Measurements from ENCODE around the gene FRMD8.

The FRMD8 gene, protein sequence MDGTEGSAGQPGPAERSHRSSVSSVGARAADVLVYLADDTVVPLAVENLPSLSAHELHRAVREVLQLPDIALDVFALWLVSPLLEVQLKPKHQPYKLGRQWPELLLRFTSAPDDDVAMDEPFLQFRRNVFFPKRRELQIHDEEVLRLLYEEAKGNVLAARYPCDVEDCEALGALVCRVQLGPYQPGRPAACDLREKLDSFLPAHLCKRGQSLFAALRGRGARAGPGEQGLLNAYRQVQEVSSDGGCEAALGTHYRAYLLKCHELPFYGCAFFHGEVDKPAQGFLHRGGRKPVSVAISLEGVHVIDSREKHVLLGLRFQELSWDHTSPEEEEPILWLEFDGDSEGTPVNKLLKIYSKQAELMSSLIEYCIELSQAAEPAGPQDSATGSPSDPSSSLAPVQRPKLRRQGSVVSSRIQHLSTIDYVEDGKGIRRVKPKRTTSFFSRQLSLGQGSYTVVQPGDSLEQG

DNA sequence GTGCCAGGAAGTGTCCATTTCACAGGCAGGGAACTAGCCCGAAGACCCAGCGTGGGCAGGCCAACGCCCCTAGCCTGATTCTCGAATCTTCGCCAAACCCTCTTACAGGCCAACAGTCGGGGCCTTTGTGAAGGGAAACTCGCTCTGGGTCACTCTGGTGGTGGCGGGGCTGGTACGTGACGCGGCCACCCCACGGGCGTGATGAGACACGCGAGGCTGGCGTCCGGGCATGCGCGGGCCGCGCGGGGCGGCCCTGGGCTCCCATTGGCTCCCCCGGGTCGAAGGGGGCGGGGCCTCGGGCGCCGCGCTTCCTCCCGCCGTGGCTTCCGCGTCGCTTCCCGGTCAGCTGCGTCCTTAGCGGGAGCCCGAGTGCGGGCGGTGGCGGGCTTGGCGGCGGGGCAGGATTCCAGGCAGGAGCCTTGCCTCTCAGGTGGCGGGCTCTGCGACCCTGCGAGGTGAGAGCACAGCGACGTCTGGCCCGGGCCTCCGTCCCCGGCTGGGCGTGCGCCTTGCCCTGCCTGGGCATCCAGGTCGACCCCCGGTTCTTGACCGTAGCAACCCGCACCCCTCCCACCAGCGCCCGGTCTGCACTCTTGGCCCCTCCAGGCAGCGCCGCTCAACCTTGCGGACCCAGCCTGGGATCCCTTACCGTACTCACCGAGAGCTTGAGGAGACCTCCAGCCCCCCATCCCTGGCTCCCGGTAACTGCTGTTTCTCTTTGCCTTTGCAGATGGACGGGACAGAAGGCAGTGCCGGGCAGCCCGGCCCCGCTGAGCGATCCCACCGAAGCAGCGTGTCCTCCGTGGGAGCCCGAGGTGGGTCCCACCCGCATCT lies at the start of gene FRMD8:
FRMD8 (plus strand) TSS at position 331 of the 834 bp plus-strand sequence; CDS start at position 731, 400 bp downstream.
- peak; percentile 98 for DNase-seq (ENCODE audit: low spot score)

DNA sequence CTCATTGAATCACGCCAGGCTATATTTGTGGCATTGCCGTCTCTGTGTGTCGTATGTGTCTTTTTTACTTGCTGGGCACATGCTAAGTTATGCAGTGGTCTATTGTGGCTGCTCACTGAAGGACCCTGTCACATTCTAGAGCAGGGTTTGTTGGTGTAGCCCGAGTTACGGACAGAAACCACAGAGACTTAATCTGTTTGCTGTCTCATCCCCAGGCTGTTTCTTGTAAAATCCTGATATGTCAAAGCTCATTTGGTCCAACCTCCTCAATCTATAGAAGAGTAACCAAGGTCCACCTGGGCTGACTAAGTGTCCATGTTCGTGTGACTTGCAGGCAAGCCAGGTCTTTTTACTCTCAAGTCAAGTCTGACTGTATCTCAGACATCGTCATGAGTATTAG lies 47.8 kb upstream of the FRMD8 start:
- DNase-seq (ENCODE audit: low spot score), result no peak

DNA sequence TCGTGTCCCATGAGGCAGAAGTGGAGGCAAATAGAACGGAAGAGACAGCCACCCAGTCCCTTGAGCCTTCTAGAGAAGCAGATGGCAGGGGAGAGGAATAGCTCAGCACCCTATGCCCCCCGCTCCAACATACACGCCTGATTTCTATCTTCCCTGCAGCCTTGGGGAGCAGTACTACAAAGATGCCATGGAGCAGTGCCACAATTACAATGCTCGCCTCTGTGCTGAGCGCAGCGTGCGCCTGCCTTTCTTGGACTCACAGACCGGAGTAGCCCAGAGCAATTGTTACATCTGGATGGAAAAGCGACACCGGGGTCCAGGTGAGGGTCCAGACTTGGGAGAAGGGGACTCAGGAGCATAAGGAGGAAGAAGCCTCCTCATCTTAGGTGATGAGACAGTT lies 46.2 kb upstream of the FRMD8 start:
- DNase-seq (ENCODE audit: low spot score), result no peak

DNA sequence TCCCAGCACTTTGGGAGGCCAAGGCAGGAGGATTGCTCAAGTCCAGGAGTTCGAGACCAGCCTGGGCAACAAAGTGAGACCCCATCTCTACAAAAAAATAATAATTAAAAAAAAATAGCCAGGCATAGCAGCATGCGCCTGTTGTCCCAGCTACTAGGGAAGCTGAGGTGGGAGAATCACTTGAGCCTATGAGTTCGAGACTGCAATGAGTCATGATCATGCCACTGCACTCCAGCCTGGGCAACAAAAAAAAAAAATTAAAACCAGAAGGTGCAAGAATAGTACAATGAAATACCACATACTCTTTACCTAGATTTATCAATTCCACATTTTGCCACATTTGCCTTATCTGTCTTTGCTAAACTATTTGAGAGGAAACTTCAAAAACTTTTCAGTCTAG lies 44.6 kb upstream of the FRMD8 start:
- no peak for DNase-seq (ENCODE audit: low spot score)

DNA sequence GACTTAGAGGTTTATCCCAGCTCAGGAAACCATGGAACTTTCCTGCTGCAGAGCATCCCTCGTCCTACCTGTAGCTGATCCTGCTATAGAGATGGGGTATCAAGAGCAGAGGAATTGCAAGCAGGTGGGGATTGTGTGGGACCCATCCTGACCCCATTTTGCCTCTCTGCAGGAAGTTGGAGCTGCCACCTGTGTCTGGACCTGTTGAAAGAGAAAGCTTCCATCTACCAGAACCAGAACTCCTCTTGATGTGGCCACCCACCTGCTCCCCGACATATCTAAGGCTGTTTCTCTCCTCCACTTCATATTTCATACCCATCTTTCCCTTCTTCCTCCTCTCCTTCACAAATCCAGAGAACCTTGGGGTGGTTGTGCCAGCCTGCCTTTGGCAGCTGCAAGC lies 34.9 kb upstream of the FRMD8 start:
- no peak for DNase-seq (ENCODE audit: low spot score)

DNA sequence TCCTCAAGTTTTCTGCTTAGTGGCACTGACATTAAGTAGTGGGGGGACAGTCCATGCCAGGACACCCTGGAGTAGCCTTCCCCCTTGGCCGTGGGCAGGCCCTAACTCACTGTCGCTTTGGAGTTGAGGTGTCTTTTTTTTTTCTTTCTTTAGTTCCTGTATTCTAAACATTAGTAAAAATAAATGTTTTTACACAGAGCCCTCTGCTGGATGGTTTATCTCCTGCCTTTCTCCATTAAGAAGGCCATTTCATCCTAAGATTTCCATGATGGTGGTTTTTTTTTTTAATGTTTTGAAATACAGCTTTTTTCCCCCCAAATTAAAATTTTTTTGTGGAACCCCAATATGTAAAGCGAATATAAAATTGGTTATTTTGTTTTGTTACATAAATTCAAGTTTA lies 33.7 kb upstream of the FRMD8 start:
- no peak for DNase-seq (ENCODE audit: low spot score)

DNA sequence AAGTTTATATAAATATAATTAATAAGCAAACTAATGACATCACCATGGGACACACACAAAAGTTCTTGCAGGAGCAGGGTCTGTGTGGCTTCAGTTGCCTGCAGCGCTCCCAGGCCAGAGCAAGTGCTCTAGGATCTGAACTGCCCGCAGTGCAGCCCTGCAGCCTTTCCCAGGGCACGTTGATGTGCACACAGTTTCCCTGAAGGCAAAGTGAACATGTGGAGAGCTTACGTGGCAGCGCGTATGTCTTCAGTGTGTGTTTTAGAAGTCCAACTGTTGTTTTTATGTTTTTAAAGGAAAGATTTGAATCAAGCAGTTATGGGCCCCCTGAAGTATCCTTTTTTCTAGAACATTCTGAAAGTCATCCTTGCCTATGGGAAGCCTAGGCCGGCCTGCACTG lies 33.1 kb upstream of the FRMD8 start:
- DNase-seq (ENCODE audit: low spot score), result no peak

DNA sequence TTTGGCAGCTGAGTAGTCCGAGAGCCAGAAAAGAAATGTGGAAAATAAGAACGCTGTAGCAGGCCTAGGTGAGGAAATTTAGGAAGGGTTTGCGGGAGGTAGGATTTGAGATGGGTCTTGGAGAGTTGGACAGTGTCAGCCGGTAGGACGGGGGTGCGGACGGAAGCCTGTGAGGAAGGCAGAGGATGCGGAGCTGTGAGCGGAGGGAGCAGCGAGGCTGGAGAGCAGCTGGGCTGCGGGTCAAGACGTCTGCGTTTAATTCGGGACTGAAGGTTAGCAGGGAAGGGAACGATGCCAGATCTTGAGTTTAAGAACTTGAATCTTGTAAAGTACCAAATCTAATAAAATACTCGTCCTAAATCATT lies 32.6 kb upstream of the FRMD8 start:
- no peak for DNase-seq (ENCODE audit: low spot score)

DNA sequence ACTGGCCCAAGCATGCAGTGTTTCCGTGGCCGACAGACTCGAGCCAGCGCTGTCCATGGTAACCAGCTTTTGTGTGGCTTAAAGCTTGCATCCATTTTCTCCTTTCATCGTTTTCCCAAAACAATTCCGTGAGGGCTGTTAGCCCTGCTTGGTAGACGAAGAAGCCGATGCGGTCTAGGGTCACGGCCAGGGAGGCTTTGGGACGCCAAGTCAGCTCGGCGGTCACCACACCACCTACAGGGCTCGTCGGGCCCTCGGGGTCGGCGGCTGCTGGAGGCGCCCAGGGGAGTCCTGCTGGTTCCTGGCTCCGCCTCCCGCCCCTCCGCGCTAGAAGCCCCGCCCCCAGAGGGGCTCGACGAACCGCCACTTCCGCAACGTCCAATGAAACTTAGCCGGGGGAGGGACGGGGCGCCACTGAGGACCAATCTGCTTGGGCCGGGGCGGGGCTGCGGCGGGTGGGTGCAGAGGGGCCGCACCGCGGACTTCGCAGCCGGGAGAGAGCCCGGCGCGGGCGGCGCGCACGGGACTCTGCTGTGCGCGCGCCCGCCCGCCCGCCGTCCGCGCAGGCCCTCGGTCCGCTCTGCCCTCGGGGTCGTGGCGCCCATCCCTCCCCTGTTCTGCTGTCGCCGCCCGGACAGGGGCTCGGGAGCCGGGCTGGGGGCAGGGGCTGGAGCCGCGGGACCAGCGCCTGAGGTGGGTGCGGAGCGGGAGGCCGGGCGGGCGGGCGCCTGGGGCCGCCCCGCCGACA lies 32.0 kb upstream of the FRMD8 start, which contains the start of gene TIGD3:
TIGD3 (plus strand) TSS at position 487 of the 748 bp plus-strand sequence. CDS start 1,058 bp downstream, outside the sequence.
- peak; percentile 99 for DNase-seq (ENCODE audit: low spot score)

DNA sequence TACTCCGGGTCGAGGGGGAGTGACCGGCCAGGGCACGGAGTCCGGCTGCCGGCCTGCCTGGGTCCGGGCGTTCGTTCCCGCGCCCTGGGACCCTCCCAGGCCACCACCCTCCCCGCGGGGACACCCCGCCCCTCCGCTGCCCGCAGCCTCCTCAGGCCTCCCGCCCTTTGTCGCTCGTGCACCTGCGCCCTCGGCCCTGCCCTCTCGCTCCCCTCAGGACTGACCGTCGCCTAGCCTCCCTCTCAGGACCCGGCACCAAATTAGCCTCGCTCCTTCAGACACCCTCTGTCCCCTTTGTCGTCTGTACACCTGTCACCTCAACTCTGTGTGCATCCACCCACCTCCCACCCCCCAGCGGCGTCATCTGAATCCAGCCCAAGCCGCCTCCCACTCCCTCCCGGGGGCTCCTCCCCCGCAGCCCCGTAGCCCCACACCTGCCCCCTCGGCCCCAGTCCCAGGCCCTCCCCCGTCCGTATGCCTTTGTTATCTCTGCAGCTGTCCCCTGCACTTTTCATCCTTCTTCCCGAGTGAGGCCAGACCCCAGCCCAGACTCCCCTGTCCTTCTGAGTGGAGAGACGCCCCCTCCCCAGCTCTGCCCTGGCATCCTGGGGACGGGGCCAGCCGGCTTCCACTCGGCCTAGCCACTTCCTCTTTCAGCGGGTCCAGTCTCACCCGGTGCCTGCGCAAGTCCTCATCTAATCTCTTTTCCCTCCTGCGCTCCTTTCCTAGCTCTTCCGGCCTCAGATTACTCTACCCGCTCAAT lies 31.2 kb upstream of the FRMD8 start:
- peak; percentile 66 for DNase-seq (ENCODE audit: low spot score)

DNA sequence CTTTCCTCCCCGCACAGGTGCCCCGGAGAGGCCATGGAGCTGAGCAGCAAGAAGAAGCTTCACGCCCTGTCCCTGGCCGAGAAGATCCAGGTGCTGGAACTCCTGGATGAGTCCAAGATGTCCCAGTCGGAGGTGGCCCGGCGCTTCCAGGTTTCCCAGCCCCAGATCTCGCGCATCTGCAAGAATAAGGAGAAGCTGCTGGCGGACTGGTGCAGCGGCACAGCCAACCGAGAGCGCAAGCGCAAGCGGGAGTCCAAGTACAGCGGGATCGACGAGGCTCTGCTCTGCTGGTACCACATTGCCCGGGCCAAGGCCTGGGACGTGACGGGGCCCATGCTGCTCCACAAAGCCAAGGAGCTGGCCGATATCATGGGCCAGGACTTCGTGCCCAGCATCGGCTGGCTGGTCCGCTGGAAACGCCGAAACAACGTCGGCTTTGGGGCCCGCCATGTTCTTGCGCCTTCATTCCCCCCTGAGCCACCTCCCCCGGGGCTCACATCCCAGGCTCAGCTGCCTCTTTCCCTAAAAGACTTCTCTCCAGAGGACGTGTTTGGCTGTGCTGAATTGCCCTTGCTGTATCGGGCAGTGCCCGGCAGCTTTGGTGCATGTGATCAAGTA lies 30.6 kb upstream of the FRMD8 start:
- DNase-seq (ENCODE audit: low spot score), result no peak

DNA sequence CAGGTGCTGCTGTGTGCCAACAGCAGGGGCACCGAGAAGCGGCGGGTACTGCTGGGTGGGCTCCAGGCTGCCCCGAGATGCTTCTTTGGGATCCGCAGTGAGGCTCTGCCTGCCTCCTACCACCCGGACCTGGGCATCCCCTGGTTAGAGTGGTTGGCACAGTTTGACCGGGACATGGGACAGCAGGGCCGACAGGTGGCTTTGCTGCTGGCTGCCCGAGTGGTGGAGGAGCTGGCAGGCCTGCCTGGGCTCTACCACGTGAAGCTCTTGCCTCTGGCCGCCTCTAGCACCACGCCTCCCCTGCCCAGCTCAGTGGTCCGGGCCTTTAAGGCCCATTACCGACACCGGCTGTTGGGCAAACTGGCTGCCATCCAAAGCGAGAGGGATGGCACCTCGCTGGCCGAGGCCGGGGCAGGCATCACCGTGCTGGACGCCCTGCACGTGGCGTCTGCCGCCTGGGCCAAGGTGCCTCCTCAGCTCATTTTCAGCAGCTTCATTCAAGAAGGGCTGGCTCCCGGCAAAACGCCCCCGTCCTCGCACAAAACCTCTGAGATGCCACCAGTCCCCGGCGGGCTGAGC lies 30.0 kb upstream of the FRMD8 start:
- no peak for DNase-seq (ENCODE audit: low spot score)

DNA sequence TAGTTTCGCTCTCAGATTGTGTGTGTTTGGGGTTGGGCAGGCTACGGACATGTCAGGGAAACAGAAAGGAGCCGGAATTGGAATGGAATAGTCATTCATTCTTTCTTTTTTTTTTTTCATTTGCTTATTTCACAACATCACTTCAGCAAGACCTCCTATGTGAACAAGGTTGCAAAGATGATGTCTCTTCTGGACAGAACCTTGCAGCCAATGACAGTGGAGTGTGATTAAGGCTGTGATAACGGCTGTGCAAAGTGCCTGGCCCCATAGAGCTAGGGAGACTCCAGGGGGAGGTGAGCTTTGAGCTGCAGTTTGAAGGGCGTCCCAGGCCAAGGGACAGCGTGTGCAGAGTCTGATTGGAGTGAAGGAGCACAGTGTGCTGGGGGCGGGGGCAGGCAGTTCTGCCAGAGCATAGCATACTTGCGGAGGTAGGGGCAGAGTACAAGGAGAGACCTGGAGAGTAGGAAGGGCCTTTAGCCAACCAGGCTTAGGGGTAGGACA lies 28.5 kb upstream of the FRMD8 start:
- DNase-seq (ENCODE audit: low spot score), result no peak

DNA sequence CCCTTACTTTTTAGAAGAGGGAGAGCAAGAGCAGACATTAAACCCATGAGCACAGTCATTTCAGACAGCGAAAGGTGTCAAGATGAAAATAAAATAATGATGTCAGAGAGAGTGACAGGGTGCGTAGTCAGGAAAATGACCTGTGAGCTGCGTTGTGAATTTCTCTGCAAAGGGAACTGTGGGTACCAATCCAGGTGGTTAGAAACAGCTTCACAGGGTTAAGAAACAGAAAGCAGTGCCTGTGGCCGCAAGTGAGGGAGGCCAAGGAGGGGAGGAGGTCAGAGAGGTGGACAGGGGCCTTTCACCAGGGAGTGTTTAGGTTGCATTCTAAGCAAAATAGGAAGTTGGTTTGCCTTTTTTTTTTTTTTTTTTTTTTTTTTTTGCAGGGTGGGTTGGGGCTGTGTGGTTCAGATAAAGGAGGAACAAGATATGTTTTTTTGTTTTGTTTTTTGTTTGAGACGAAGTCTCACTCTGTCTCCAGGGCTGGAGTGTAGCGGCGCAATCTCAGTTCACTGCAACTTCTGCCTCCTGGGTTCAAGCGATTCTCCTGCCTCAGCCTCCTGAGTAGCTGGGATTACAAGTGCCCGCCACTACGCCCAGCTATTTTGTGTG lies 24.0 kb upstream of the FRMD8 start:
- DNase-seq (ENCODE audit: low spot score), result no peak

DNA sequence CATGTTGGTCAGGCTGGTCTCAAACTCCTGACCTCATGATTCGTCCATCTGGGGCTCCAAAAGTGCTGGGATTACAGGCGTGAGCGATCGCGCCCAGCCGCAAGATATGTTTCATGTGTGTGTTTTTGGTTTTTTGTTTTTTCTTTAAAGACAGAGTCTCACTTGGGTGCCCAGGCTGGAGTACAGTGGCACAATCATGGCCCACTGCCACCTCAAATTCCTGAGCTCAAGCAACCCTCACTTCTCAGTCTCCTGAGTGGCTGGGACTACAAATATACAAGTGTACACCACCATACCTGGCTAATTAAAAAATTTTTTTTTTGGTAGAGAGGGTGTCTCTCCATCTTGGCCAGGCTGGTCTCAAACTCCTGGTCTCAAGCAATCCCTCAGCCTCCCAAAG lies 23.5 kb upstream of the FRMD8 start:
- no peak for DNase-seq (ENCODE audit: low spot score)

DNA sequence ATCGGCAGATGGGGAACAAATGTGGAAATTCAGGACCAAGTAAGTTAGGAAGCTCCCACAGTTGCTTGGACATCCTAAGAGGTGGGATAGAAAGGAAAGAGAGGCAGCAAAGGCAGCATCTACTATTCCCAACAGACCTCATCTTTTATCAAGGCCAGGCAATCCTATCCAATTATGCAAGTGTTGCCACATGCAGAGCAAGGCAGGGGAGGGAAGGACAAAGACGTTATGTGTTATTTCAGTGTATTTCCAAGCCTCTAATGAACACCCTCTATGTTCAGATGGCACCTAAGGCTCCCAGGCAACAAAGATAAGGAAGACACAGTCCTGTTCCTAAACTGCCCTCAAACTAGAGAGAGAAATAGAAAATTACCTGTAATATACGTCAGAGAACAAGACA lies 22.7 kb upstream of the FRMD8 start:
- no peak for DNase-seq (ENCODE audit: low spot score)

DNA sequence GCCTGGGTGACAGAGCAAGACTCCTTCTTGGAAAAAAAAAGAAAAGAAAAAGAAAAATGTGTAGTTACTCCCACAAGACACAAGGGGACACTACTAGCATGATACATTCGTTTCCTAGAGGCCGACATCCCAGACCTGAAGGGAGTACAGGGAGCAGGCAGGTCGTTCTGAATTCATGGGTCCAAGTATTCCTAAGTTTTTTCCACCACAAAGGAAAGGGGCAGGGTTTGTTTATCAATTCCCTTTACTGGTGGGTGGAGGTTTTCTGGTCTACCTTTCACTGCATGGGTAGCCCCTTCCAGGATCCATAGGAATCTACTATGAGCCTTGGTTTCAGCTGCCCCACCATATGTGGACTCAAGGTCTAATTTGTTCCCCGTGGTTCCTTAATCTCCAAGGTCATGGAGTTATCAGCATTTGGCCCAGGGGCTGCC lies 20.1 kb upstream of the FRMD8 start:
- DNase-seq (ENCODE audit: low spot score), result peak; percentile 83

DNA sequence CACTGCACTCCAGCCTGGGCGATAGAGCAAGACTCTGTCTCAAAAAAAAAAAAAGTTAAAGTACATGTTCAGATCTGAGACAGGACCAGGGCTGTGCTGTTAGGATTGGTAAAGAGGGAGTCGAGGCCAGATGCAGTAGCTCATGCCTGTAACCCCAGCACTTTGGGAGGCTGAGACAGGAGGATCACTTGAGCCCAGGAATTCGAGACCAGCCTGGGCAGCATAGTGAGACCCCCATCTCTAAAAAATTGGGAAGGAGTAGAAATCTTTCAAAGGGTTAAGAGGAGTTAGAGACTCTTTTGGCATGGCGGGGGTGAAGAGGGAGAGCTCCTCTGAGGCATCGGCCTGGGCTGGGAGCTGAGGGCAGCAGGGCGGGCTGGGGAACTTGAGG lies 15.8 kb upstream of the FRMD8 start:
- no peak for DNase-seq (ENCODE audit: low spot score)

DNA sequence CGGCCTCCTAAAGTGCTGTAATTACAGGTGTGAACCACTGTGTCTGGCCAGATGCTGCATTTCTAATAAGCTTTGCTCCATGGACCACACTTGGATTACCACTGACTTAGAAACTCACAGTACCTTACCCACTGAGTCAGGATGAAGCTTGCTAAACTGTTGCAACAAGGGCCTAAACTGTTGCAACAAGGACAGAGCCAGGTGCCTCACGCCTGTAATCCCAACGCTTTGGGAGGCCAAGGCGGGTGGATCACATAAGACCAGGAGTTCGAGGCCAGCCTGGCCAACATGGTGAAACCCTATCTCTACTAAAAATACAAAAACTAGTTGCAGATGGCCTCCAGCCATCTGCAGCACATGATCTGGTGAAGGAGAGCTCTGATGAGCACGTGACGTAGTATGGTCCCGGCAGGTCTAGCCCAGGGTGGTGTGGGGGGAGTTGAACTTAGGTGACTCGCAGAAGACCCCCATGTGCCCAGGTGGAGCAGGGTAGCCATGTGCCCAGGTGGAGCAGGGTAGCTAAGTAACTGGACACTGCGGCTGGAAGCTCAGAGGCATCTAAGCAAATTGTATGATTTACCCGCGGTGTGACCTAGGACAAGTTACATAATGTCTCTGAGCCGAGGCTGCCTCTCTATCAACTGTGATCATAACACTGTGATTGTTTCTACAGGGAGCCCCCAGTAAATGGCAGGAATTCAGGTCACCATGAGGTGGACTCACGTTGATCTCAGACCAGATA lies 12.4 kb upstream of the FRMD8 start:
- no peak for DNase-seq (ENCODE audit: low spot score)

Data from D341Med (cell line).